Astrocyte of the cerebellum (primary cell): ENCODE measurements around the gene ZNF74.

Experiments used
- DNase-seq: peaks from one replicate; pipeline ENCODE4 v3.0.0-alpha.2; 2011; ENCODE audit warnings: low read depth
- H3K4me3 ChIP-seq: 2 replicates; pipeline ENCODE4 v1.5.1; 2011; ENCODE audit warnings: mild to moderate bottlenecking, low read depth, low read length, moderate library complexity
- CTCF ChIP-seq: IDR thresholded peaks from 2 replicates; pipeline ENCODE4 v1.5.1; 2012; ENCODE audit warnings: low read length, low read depth, moderate library complexity, mild to moderate bottlenecking; ENCODE audit errors: missing control alignments
- in situ Hi-C: cut with HindIII; loops from 2 replicates; pipeline ENCODE4 v1.10.0; 2017; ENCODE audit warnings: low sequenced_read_pairs

ZNF74 gene

GRCh38 chr22:20398420-20398819 is 4.5 kb downstream of the ZNF74 start:
- no peak overlapping the region for H3K4me3 ChIP-seq
- no peak for DNase-seq
- in situ Hi-C loops, result no loop called here
- TF ChIP-seq CTCF, result no peak

GRCh38 chr22:20399866-20400605 is 6.1 kb downstream of the ZNF74 start:
- DNase-seq, result no peak
- in situ Hi-C loops, result no loop called here
- TF ChIP-seq CTCF, result no peak
- no peak overlapping the region for H3K4me3 ChIP-seq

GRCh38 chr22:20400606-20401375 is 6.8 kb downstream of the ZNF74 start:
- DNase-seq, result no peak
- H3K4me3 ChIP-seq, result no peak overlapping the region
- no peak for TF ChIP-seq CTCF
- in situ Hi-C loops, result no loop called here

GRCh38 chr22:20401376-20402014 is 7.5 kb downstream of the ZNF74 start:
- no peak for TF ChIP-seq CTCF
- no peak overlapping the region for H3K4me3 ChIP-seq
- DNase-seq, result no peak
- in situ Hi-C loops, result no loop called here

- in situ Hi-C loops, result no loop called here
- H3K4me3 ChIP-seq, result no peak overlapping the region
- TF ChIP-seq CTCF, result no peak
- DNase-seq, result no peak
These were observed 9.2 kb downstream of the ZNF74 start for GRCh38 chr22:20402960-20403778.

GRCh38 chr22:20403779-20404140 is 9.8 kb downstream of the ZNF74 start:
- no peak for TF ChIP-seq CTCF
- in situ Hi-C loops, result no loop called here
- DNase-seq, result no peak

More at GRCh38 chr22:20403779-20404140, 9.8 kb downstream of the ZNF74 start:
- no peak overlapping the region for H3K4me3 ChIP-seq
